ENCODE data around the gene PJA2.

The PJA2 gene

DNA sequence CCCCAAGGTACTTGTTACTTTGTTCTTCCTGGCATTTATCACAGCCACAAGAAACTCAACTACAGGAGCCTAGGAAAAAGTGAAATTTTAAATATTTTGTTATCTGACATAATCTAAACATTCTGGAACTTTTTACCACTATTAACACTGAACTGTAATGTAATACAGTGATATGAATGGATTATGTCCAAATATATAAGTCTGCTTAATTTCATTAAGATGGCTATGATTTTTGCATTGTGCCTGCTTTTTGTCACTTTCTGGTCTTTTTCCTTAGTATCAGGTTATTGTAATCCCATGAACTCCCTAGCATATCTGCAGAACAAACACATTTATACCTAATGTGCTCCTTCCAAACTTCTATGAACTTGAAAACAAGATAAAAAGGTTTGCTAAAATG, 35.8 kb downstream of the PJA2 start:
- Histone ChIP-seq H3K36me3 (ENCODE audit: control insufficient read depth, insufficient read depth, low read length) (peaks cover 4% of the 10 kb centered on the region; the same call in 1 of the 2 replicates), H3K27me3 (replicated peaks; ENCODE audit: control insufficient read depth, insufficient read depth, low read length) (no peaks in the 10 kb centered on the region), H3K4me3 (replicated peaks; ENCODE audit: low read depth, low read length) (no peak overlapping the region)
- no peak for TF ChIP-seq CTCF (IDR thresholded peaks at IDR 0.05; ENCODE audit: insufficient read depth, low read length, poor library complexity, severe bottlenecking)
- no peak for DNase-seq (ENCODE audit: extremely low read depth, insufficient read length)

- TF ChIP-seq CTCF (IDR thresholded peaks at IDR 0.05; ENCODE audit: insufficient read depth, low read length, poor library complexity, severe bottlenecking), result no peak
- H3K27me3 ChIP-seq (replicated peaks; ENCODE audit: control insufficient read depth, insufficient read depth, low read length), result no peaks in the 10 kb centered on the region
- DNase-seq (ENCODE audit: extremely low read depth, insufficient read length), result no peak
- no peak overlapping the region for H3K4me3 ChIP-seq (replicated peaks; ENCODE audit: low read depth, low read length)
- peaks cover 5% of the 10 kb centered on the region for H3K36me3 ChIP-seq (ENCODE audit: control insufficient read depth, insufficient read depth, low read length)
Measured at GRCh38 chr5:109370343-109370742, 39.4 kb downstream of the PJA2 start.

- Histone ChIP-seq H3K27me3 (replicated peaks; ENCODE audit: control insufficient read depth, insufficient read depth, low read length) (no peaks in the 10 kb centered on the region), H3K36me3 (ENCODE audit: control insufficient read depth, insufficient read depth, low read length) (peaks cover 6% of the 10 kb centered on the region), H3K4me3 (replicated peaks; ENCODE audit: low read depth, low read length) (no peak overlapping the region)
- no peak for DNase-seq (ENCODE audit: extremely low read depth, insufficient read length)
- no peak for TF ChIP-seq CTCF (IDR thresholded peaks at IDR 0.05; ENCODE audit: insufficient read depth, low read length, poor library complexity, severe bottlenecking)
Measured at GRCh38 chr5:109365653-109366052, 44.1 kb downstream of the PJA2 start.

- no peak for DNase-seq (ENCODE audit: extremely low read depth, insufficient read length)
- Histone ChIP-seq H3K4me3 (replicated peaks; ENCODE audit: low read depth, low read length) (no peak overlapping the region), H3K27me3 (replicated peaks; ENCODE audit: control insufficient read depth, insufficient read depth, low read length) (no peaks in the 10 kb centered on the region), H3K36me3 (ENCODE audit: control insufficient read depth, insufficient read depth, low read length) (peaks cover 6% of the 10 kb centered on the region)
- TF ChIP-seq CTCF (IDR thresholded peaks at IDR 0.05; ENCODE audit: insufficient read depth, low read length, poor library complexity, severe bottlenecking), result no peak
Measured at GRCh38 chr5:109364977-109365376, 44.8 kb downstream of the PJA2 start.

DNA sequence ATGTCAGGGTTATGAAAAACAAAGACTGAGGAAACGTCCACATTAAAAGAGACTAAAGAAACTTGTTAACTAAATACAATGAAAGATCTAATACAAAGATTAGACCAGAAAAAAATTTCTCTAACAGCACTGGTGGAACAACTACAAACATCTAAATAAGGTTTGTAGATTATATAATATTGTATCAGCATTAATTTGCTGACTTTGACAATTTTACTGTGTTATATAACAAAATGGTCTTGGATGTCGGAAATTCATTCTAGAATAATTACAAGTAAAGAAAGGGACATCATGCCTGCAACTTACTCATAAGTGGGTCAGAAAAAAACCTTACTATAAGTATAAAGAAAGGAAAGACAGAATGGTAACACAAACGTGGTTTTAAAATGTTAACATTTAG, 50.1 kb downstream of the PJA2 start:
- no peak for TF ChIP-seq CTCF (IDR thresholded peaks at IDR 0.05; ENCODE audit: insufficient read depth, low read length, poor library complexity, severe bottlenecking)
- Histone ChIP-seq H3K36me3 (ENCODE audit: control insufficient read depth, insufficient read depth, low read length) (peaks cover 3% of the 10 kb centered on the region), H3K4me3 (replicated peaks; ENCODE audit: low read depth, low read length) (no peak overlapping the region), H3K27me3 (replicated peaks; ENCODE audit: control insufficient read depth, insufficient read depth, low read length) (no peaks in the 10 kb centered on the region)
- DNase-seq (ENCODE audit: extremely low read depth, insufficient read length), result no peak

- no peak for DNase-seq (ENCODE audit: extremely low read depth, insufficient read length)
- peaks cover 2% of the 10 kb centered on the region for H3K36me3 ChIP-seq (ENCODE audit: control insufficient read depth, insufficient read depth, low read length)
- no peak for TF ChIP-seq CTCF (IDR thresholded peaks at IDR 0.05; ENCODE audit: insufficient read depth, low read length, poor library complexity, severe bottlenecking)
Measured at GRCh38 chr5:109357807-109358206, 52.0 kb downstream of the PJA2 start.

More at GRCh38 chr5:109357807-109358206, 52.0 kb downstream of the PJA2 start:
- Histone ChIP-seq H3K4me3 (replicated peaks; ENCODE audit: low read depth, low read length) (no peak overlapping the region), H3K27me3 (replicated peaks; ENCODE audit: control insufficient read depth, insufficient read depth, low read length) (no peaks in the 10 kb centered on the region)
